GM23338 (cell line): Measurements from ENCODE around the gene RAD21L1. TPM values are rescaled to one million over a fixed set of nuclear protein-coding genes. Genes with fewer than 3 reads are reported as not detected.

Experiments
- ATAC-seq: fragments of 200-7000 bp; cut with Tn5 transposase; 3 replicates; pipeline ENCODE4 v1.9.1; 2020
- DNase-seq: peaks from one replicate; pipeline ENCODE4 v3.0.0-alpha.2; 2015; ENCODE audit warnings: low spot score
- H2AFZ ChIP-seq: fragments of 200-600 bp; sonication (generic); 2 replicates; pipeline ENCODE4 v1.8.0; 2016; ENCODE audit warnings: antibody characterized with exemption, mild to moderate bottlenecking, moderate library complexity
- H3F3A ChIP-seq: fragments of 200-600 bp; sonication (generic); replicated peaks from 2 replicates; pipeline ENCODE4 v1.8.0; 2017; ENCODE audit warnings: antibody characterized with exemption, mixed run types, low read depth
- H3K27ac ChIP-seq: fragments of 200-600 bp; sonication (generic); 2 replicates; pipeline ENCODE4 v1.6.1; 2016; ENCODE audit warnings: low read depth
- H3K27me3 ChIP-seq: fragments of 200-600 bp; sonication (generic); 2 replicates; pipeline ENCODE4 v1.8.0; 2016; ENCODE audit warnings: mild to moderate bottlenecking, mixed run types, moderate library complexity; ENCODE audit not compliant: insufficient read depth
- H3K36me3 ChIP-seq: fragments of 200-600 bp; sonication (generic); 2 replicates; pipeline ENCODE4 v1.8.0; 2016; ENCODE audit warnings: mild to moderate bottlenecking; ENCODE audit not compliant: insufficient read depth
- H3K4me1 ChIP-seq: fragments of 200-600 bp; sonication (generic); 2 replicates; pipeline ENCODE4 v1.8.0; 2016; ENCODE audit warnings: mild to moderate bottlenecking, moderate library complexity; ENCODE audit not compliant: insufficient read depth
- H3K4me2 ChIP-seq: fragments of 200-600 bp; sonication (generic); 2 replicates; pipeline ENCODE4 v1.7.1; 2017; ENCODE audit warnings: mixed run types
- H3K4me3 ChIP-seq: fragments of 200-600 bp; sonication (generic); 2 replicates; pipeline ENCODE4 v1.6.1; 2016; ENCODE audit warnings: mixed run types
- H3K79me2 ChIP-seq: fragments of 200-600 bp; sonication (generic); replicated peaks from 2 replicates; pipeline ENCODE4 v1.8.0; 2017; ENCODE audit warnings: mild to moderate bottlenecking; ENCODE audit not compliant: insufficient read depth
- H3K9me2 ChIP-seq: fragments of 200-600 bp; sonication (generic); 2 replicates; pipeline ENCODE4 v1.8.0; 2017; ENCODE audit not compliant: insufficient read depth
- H4K20me1 ChIP-seq: fragments of 200-600 bp; sonication (generic); replicated peaks from 2 replicates; pipeline ENCODE4 v1.8.0; 2017; ENCODE audit warnings: mild to moderate bottlenecking; ENCODE audit not compliant: insufficient read depth
- H3K27ac Mint-ChIP-seq: 2 replicates; pipeline ENCODE4 v1.8.0; 2020; ENCODE audit warnings: inconsistent platforms, mild to moderate bottlenecking, moderate library complexity, mixed read lengths
- H3K27me3 Mint-ChIP-seq: 3 replicates; pipeline ENCODE4 v1.8.0; 2022; ENCODE audit warnings: low read depth, mild to moderate bottlenecking, moderate library complexity, mixed read lengths, inconsistent platforms; ENCODE audit not compliant: insufficient read depth, poor library complexity
- H3K36me3 Mint-ChIP-seq: 3 replicates; pipeline ENCODE4 v1.8.0; 2021; ENCODE audit warnings: low read depth, mild to moderate bottlenecking, inconsistent platforms, moderate library complexity, mixed read lengths
- H3K4me1 Mint-ChIP-seq: 3 replicates; pipeline ENCODE4 v1.8.0; 2020; ENCODE audit warnings: mild to moderate bottlenecking, inconsistent platforms, mixed read lengths
- H3K4me3 Mint-ChIP-seq: 3 replicates; pipeline ENCODE4 v1.8.0; 2021; ENCODE audit warnings: moderate library complexity, mild to moderate bottlenecking, inconsistent platforms, mixed read lengths
- H3K9me3 Mint-ChIP-seq: 3 replicates; pipeline ENCODE4 v1.8.0; 2020; ENCODE audit warnings: moderate library complexity, mild to moderate bottlenecking, inconsistent platforms, mixed read lengths
- EZH2 ChIP-seq: fragments of 200-600 bp; sonication (generic); IDR thresholded peaks from one replicate; pipeline ENCODE4 v1.8.0; 2017; ENCODE audit warnings: antibody characterized with exemption, mild to moderate bottlenecking, low read depth; ENCODE audit not compliant: unreplicated experiment
- EZH2phosphoT487 ChIP-seq: fragments of 200-600 bp; sonication (generic); IDR thresholded peaks from one replicate; pipeline ENCODE4 v1.8.1; 2018; ENCODE audit warnings: antibody characterized with exemption; ENCODE audit not compliant: unreplicated experiment
- JUNB ChIP-seq: IDR thresholded peaks from one replicate; pipeline ENCODE4 v1.6.1; 2016; ENCODE audit warnings: antibody characterized with exemption; ENCODE audit not compliant: unreplicated experiment
- POLR2AphosphoS5 ChIP-seq: IDR thresholded peaks from 2 replicates; pipeline ENCODE4 v1.6.1; 2016; ENCODE audit warnings: antibody characterized with exemption, low read depth
- REST ChIP-seq: IDR thresholded peaks from one replicate; pipeline ENCODE4 v1.6.1; 2018; ENCODE audit warnings: antibody characterized with exemption; ENCODE audit not compliant: unreplicated experiment
- STAT1 ChIP-seq: IDR thresholded peaks from one replicate; pipeline ENCODE4 v1.6.1; 2016; ENCODE audit warnings: antibody characterized with exemption; ENCODE audit not compliant: unreplicated experiment
- polyA plus RNA-seq: library from polyadenylated mRNA; unstranded; fragments of >200 nt; fragmentation: Nextera tagmentation; extraction: Ambion mirVana; gene quantifications from 2 replicates; pipeline ENCODE4 v1.2.1, GENCODE V29; 2016
- total RNA-seq: library from RNA; depleted of rRNA; stranded (reverse); fragments of >200 nt; shearing (Covaris generic); gene quantifications from 2 replicates; pipeline ENCODE4 v1.2.3, GENCODE V29; 2014; rRNA removed

Gene RAD21L1
- total and polyA plus RNA-seq, 2 experiments from 2014 or later: 0.10 to 0.95 TPM

- ATAC-seq: no peak
- Histone ChIP-seq H3K9me2 (no peaks in the 10 kb centered on the region), H3K4me2 (no peak overlapping the region), H3K27ac (no peak overlapping the region), H3K79me2 (no peaks in the 10 kb centered on the region), H2AFZ (no peak overlapping the region), H4K20me1 (no peaks in the 10 kb centered on the region), H3F3A (no peaks in the 10 kb centered on the region), H3K27me3 (no peaks in the 10 kb centered on the region), H3K36me3 (no peaks in the 10 kb centered on the region), H3K4me1 (0 out of 2 replicates have a peak, but pooled peaks cover 5% of the 10 kb centered on the region), H3K4me3 (no peak overlapping the region)
- Mint-ChIP-seq H3K27me3 (peaks cover 8% of the 10 kb centered on the region), H3K27ac (no peak overlapping the region; the same call in 1 of the 2 replicates), H3K4me3 (no peak overlapping the region), H3K36me3 (peaks cover 3% of the 10 kb centered on the region; the same call in 2 of the 3 replicates), H3K4me1 (peaks cover 21% of the 10 kb centered on the region), H3K9me3 (no peaks in the 10 kb centered on the region)
- DNase-seq: no peak
- TF ChIP-seq REST: no peak
- TF ChIP-seq STAT1: no peak
- TF ChIP-seq JUNB: no peak
- TF ChIP-seq EZH2: no peak
- no peak for TF ChIP-seq POLR2AphosphoS5
- TF ChIP-seq EZH2phosphoT487: no peak
These were observed 79.1 kb downstream of the RAD21L1 start for GRCh38 chr20:1304710-1305515.

Other genes starting within 250 kb of the RAD21L1 start
- 0.74 and 2.8 TPM in 2 replicates for gene RSPO4, start 223.7 kb upstream of the RAD21L1 start, total RNA-seq
- gene RSPO4, start 223.7 kb upstream of the RAD21L1 start, polyA plus RNA-seq: 3.6 and 4.5 TPM in 2 replicates
- gene PSMF1, start 107.4 kb upstream of the RAD21L1 start, total RNA-seq: 46.5 and 84.2 TPM in 2 replicates
- 70.4 and 73.7 TPM in 2 replicates for gene PSMF1, start 107.4 kb upstream of the RAD21L1 start, polyA plus RNA-seq
- 3.6 and 4.8 TPM in 2 replicates for gene TMEM74B, start 41.1 kb upstream of the RAD21L1 start, total RNA-seq
- 1.0 and 1.5 TPM in 2 replicates for gene TMEM74B, start 41.1 kb upstream of the RAD21L1 start, polyA plus RNA-seq
- not detected in 2 replicates for gene C20orf202, start 22.6 kb upstream of the RAD21L1 start, total RNA-seq
- gene C20orf202, start 22.6 kb upstream of the RAD21L1 start, polyA plus RNA-seq: 0.17 TPM in 1 of 2 replicates, not detected in the other
- gene SNPH, start 40.2 kb downstream of the RAD21L1 start, total RNA-seq: 3.5 and 5.8 TPM in 2 replicates
- 1.3 and 1.5 TPM in 2 replicates for gene SNPH, start 40.2 kb downstream of the RAD21L1 start, polyA plus RNA-seq
- 4.6 and 5.3 TPM in 2 replicates for gene SDCBP2, start 103.1 kb downstream of the RAD21L1 start, total RNA-seq
- gene SDCBP2, start 103.1 kb downstream of the RAD21L1 start, polyA plus RNA-seq: 2.9 and 3.2 TPM in 2 replicates
- gene FKBP1A, start 167.0 kb downstream of the RAD21L1 start, total RNA-seq: 159 and 171 TPM in 2 replicates
- gene FKBP1A, start 167.0 kb downstream of the RAD21L1 start, polyA plus RNA-seq: 324 and 350 TPM in 2 replicates
- gene NSFL1C, start 240.8 kb downstream of the RAD21L1 start, total RNA-seq: 48.9 and 52.6 TPM in 2 replicates
- 84.9 and 92.2 TPM in 2 replicates for gene NSFL1C, start 240.8 kb downstream of the RAD21L1 start, polyA plus RNA-seq